Spleen (tissue), 7 donors: ENCODE data around the gene LTBP1.

Experiments
- POLR2A ChIP-seq, 3 donors: fragments of 450-650 bp; IDR thresholded peaks; one replicate each; pipeline ENCODE4 v1.5.1; 2017; ENCODE audit warnings: antibody characterized with exemption in 3 of 3, mild to moderate bottlenecking in 1 of 3
- POLR2AphosphoS5 ChIP-seq, 3 donors: sonication (generic); formaldehyde crosslinking; IDR thresholded peaks; one replicate each; pipeline ENCODE4 v1.5.1; 2017; ENCODE audit warnings: antibody characterized with exemption in 3 of 3
- TF ChIP-seq, protein P1 (sequence below), 11 experiments: fragments of 200-600 bp in 7 of 11; fragments of 450-650 bp in 4 of 11; sonication (generic) in 4 of 11; IDR thresholded peaks in 8 of 11; conservative IDR thresholded peaks in 3 of 11; 1 replicate in 7 of 11; 2 replicates in 4 of 11; pipeline versions ENCODE4 v1.4.0 to v1.8.0; 2016 to 2021; ENCODE audit warnings: antibody characterized with exemption in 11 of 11, inconsistent platforms in 4 of 11, mild to moderate bottlenecking in 1 of 11
- donor health status: DM: no; HTN: no; CAD: no; lungs with moderate emphysema.
- donor health status: DM: no; HTN: no; CAD: no.
- donor health status: DM: no; HTN: no; CAD: no.

GRCh38 chr2:33426666-33427231, 480.0 kb downstream of the LTBP1 start:
- TF ChIP-seq, protein P1, sequence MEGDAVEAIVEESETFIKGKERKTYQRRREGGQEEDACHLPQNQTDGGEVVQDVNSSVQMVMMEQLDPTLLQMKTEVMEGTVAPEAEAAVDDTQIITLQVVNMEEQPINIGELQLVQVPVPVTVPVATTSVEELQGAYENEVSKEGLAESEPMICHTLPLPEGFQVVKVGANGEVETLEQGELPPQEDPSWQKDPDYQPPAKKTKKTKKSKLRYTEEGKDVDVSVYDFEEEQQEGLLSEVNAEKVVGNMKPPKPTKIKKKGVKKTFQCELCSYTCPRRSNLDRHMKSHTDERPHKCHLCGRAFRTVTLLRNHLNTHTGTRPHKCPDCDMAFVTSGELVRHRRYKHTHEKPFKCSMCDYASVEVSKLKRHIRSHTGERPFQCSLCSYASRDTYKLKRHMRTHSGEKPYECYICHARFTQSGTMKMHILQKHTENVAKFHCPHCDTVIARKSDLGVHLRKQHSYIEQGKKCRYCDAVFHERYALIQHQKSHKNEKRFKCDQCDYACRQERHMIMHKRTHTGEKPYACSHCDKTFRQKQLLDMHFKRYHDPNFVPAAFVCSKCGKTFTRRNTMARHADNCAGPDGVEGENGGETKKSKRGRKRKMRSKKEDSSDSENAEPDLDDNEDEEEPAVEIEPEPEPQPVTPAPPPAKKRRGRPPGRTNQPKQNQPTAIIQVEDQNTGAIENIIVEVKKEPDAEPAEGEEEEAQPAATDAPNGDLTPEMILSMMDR (IDR thresholded peaks at IDR 0.05 in 8 of 11, conservative IDR thresholded peaks at IDR 0.05 in 3 of 11), result no peak
- TF ChIP-seq POLR2A (IDR thresholded peaks at IDR 0.05) (no peak), POLR2AphosphoS5 (IDR thresholded peaks at IDR 0.05) (no peak)
